Measurements from ENCODE around the gene PPP1R3G. TPM values are rescaled to one million over a fixed set of nuclear protein-coding genes. Genes with fewer than 3 reads are reported as not detected.

PPP1R3G gene
- total and polyA plus RNA-seq, 2 of the 13 experiments (the other 11 are each of a cell fraction or from before 2014, with no cell fraction given) = 1.2 to 1.3 TPM

- TF ChIP-seq ZXDC (CRISPR knock-in tag; IDR thresholded peaks at IDR 0.05) (no peak), SCMH1 (CRISPR knock-in tag; IDR thresholded peaks at IDR 0.05; ENCODE audit: borderline replicate concordance) (no peak), U2AF2 (IDR thresholded peaks at IDR 0.05; ENCODE audit: low read depth, low read length) (no peak), IKZF1 (IDR thresholded peaks at IDR 0.05) (no peak), ZNF484 (CRISPR knock-in tag; IDR thresholded peaks at IDR 0.05; ENCODE audit: borderline replicate concordance, low read depth) (no peak), JUNB (CRISPR knock-in tag; IDR thresholded peaks at IDR 0.05; ENCODE audit: borderline replicate concordance) (no peak)
Measured at GRCh38 chr6:5112066-5112799, 27.1 kb downstream of the PPP1R3G start (continued).

GRCh38 chr6:5113096-5113495, 28.0 kb downstream of the PPP1R3G start:
- Histone ChIP-seq H2AFZ (ENCODE audit: low read length) (no peak overlapping the region), H3K9me3 (ENCODE audit: low read length) (no peaks in the 10 kb centered on the region), H3K27me3 (ENCODE audit: control insufficient read depth in 1 of 2, insufficient read depth in 2 of 2, low read length in 2 of 2) (no peaks in the 10 kb centered on the region), H3K79me2 (ENCODE audit: insufficient read depth, low read length) (no peaks in the 10 kb centered on the region), H3K4me2 (ENCODE audit: low read depth, low read length) (no peak overlapping the region), H3K36me3 (replicated peaks in 1 of 2; ENCODE audit: control insufficient read depth in 1 of 2, insufficient read depth in 2 of 2, low read length in 2 of 2) (peaks cover 11 to 28% of the 10 kb centered on the region in 2 experiments; a peak in 4 of 5 replicates), H3K4me3 (replicated peaks in 1 of 3; ENCODE audit: insufficient read depth in 1 of 3, low read depth in 2 of 3, low read length in 3 of 3) (no peak overlapping the region), H3K4me1 (ENCODE audit: insufficient read depth, low read length) (peaks cover 18% of the 10 kb centered on the region), H4K20me1 (ENCODE audit: insufficient read depth, low read length) (no peaks in the 10 kb centered on the region), H3K9ac (ENCODE audit: insufficient read depth, low read depth, low read length) (no peak overlapping the region), H3K27ac (ENCODE audit: extremely low read length, insufficient read depth, low read length) (no peak overlapping the region)
- POLR2A ChIA-PET = interaction anchor here (1.6 kb wide), 1 partner anchor 55 kb away, joined by 5 read pairs; no protein-coding TSS in a partner anchor
- in situ Hi-C loops (cut with HindIII; ENCODE audit: extremely low pct_ligation_motif_present, low pct_unique_long_range_greater_than_20kb) (no loop called here), intact Hi-C loops (cut with micrococcal nuclease; ENCODE audit: unreplicated experiment) (no loop called here)
- DNase-seq (ENCODE audit: low spot score) (no peak), ATAC-seq (no peak), FAIRE-seq (no peak)
- BruUV-seq (replicated peaks) = no TSS peak
- CTCF ChIA-PET (ENCODE audit: low intra/inter-chr PET ratio, low total read pairs) = interaction anchor here (1.1 kb wide), 1 partner anchor 15 kb away, joined by 3 read pairs; no protein-coding TSS in a partner anchor
- 98% methylated on average over 13 of the region's 13 CpGs for WGBS (ENCODE audit: low lambda C conversion rate)
- no peak for TF ChIP-seq NCOA2 (CRISPR knock-in tag; IDR thresholded peaks at IDR 0.05)
- no peak for TF ChIP-seq LRRFIP1 (CRISPR knock-in tag; conservative IDR thresholded peaks at IDR 0.05)
- no peak for TF ChIP-seq FOXO4 (CRISPR knock-in tag; conservative IDR thresholded peaks at IDR 0.05)
- TF ChIP-seq PRDM4 (CRISPR knock-in tag; IDR thresholded peaks at IDR 0.05; ENCODE audit: borderline replicate concordance) = no peak
- no peak for TF ChIP-seq CBX1 (IDR thresholded peaks at IDR 0.05; ENCODE audit: low read depth)
